GM23338 (cell line): ENCODE measurements around the gene PBX3. TPM values are rescaled to one million over a fixed set of nuclear protein-coding genes. Genes with fewer than 3 reads are reported as not detected.
A peak's percentile ranks its signal among the peaks of the same experiment; 100 is the strongest.

Experiments used
- ATAC-seq: fragments of 200-7000 bp; cut with Tn5 transposase; 3 replicates; pipeline ENCODE4 v1.9.1; 2020
- DNase-seq: peaks from one replicate; pipeline ENCODE4 v3.0.0-alpha.2; 2015; ENCODE audit warnings: low spot score
- H2AFZ ChIP-seq: fragments of 200-600 bp; sonication (generic); 2 replicates; pipeline ENCODE4 v1.8.0; 2016; ENCODE audit warnings: antibody characterized with exemption, mild to moderate bottlenecking, moderate library complexity
- H3F3A ChIP-seq: fragments of 200-600 bp; sonication (generic); replicated peaks from 2 replicates; pipeline ENCODE4 v1.8.0; 2017; ENCODE audit warnings: antibody characterized with exemption, mixed run types, low read depth
- H3K27ac ChIP-seq: fragments of 200-600 bp; sonication (generic); 2 replicates; pipeline ENCODE4 v1.6.1; 2016; ENCODE audit warnings: low read depth
- H3K27me3 ChIP-seq: fragments of 200-600 bp; sonication (generic); 2 replicates; pipeline ENCODE4 v1.8.0; 2016; ENCODE audit warnings: mild to moderate bottlenecking, mixed run types, moderate library complexity; ENCODE audit not compliant: insufficient read depth
- H3K36me3 ChIP-seq: fragments of 200-600 bp; sonication (generic); 2 replicates; pipeline ENCODE4 v1.8.0; 2016; ENCODE audit warnings: mild to moderate bottlenecking; ENCODE audit not compliant: insufficient read depth
- H3K4me1 ChIP-seq: fragments of 200-600 bp; sonication (generic); 2 replicates; pipeline ENCODE4 v1.8.0; 2016; ENCODE audit warnings: mild to moderate bottlenecking, moderate library complexity; ENCODE audit not compliant: insufficient read depth
- H3K4me2 ChIP-seq: fragments of 200-600 bp; sonication (generic); 2 replicates; pipeline ENCODE4 v1.7.1; 2017; ENCODE audit warnings: mixed run types
- H3K4me3 ChIP-seq: fragments of 200-600 bp; sonication (generic); 2 replicates; pipeline ENCODE4 v1.6.1; 2016; ENCODE audit warnings: mixed run types
- H3K79me2 ChIP-seq: fragments of 200-600 bp; sonication (generic); replicated peaks from 2 replicates; pipeline ENCODE4 v1.8.0; 2017; ENCODE audit warnings: mild to moderate bottlenecking; ENCODE audit not compliant: insufficient read depth
- H3K9me2 ChIP-seq: fragments of 200-600 bp; sonication (generic); 2 replicates; pipeline ENCODE4 v1.8.0; 2017; ENCODE audit not compliant: insufficient read depth
- H4K20me1 ChIP-seq: fragments of 200-600 bp; sonication (generic); replicated peaks from 2 replicates; pipeline ENCODE4 v1.8.0; 2017; ENCODE audit warnings: mild to moderate bottlenecking; ENCODE audit not compliant: insufficient read depth
- H3K27ac Mint-ChIP-seq: 2 replicates; pipeline ENCODE4 v1.8.0; 2020; ENCODE audit warnings: inconsistent platforms, mild to moderate bottlenecking, moderate library complexity, mixed read lengths
- H3K27me3 Mint-ChIP-seq: 3 replicates; pipeline ENCODE4 v1.8.0; 2022; ENCODE audit warnings: low read depth, mild to moderate bottlenecking, moderate library complexity, mixed read lengths, inconsistent platforms; ENCODE audit not compliant: insufficient read depth, poor library complexity
- H3K36me3 Mint-ChIP-seq: 3 replicates; pipeline ENCODE4 v1.8.0; 2021; ENCODE audit warnings: low read depth, mild to moderate bottlenecking, inconsistent platforms, moderate library complexity, mixed read lengths
- H3K4me1 Mint-ChIP-seq: 3 replicates; pipeline ENCODE4 v1.8.0; 2020; ENCODE audit warnings: mild to moderate bottlenecking, inconsistent platforms, mixed read lengths
- H3K4me3 Mint-ChIP-seq: 3 replicates; pipeline ENCODE4 v1.8.0; 2021; ENCODE audit warnings: moderate library complexity, mild to moderate bottlenecking, inconsistent platforms, mixed read lengths
- H3K9me3 Mint-ChIP-seq: 3 replicates; pipeline ENCODE4 v1.8.0; 2020; ENCODE audit warnings: moderate library complexity, mild to moderate bottlenecking, inconsistent platforms, mixed read lengths
- CREB1 ChIP-seq: fragments of 250-450 bp; sonication (Bioruptor Pico); IDR thresholded peaks from 2 replicates; pipeline ENCODE4 v1.5.0; 2020; ENCODE audit warnings: low read depth, mild to moderate bottlenecking, moderate library complexity
- EZH2 ChIP-seq: fragments of 200-600 bp; sonication (generic); IDR thresholded peaks from one replicate; pipeline ENCODE4 v1.8.0; 2017; ENCODE audit warnings: antibody characterized with exemption, mild to moderate bottlenecking, low read depth; ENCODE audit not compliant: unreplicated experiment
- EZH2phosphoT487 ChIP-seq: fragments of 200-600 bp; sonication (generic); IDR thresholded peaks from one replicate; pipeline ENCODE4 v1.8.1; 2018; ENCODE audit warnings: antibody characterized with exemption; ENCODE audit not compliant: unreplicated experiment
- JUNB ChIP-seq: IDR thresholded peaks from one replicate; pipeline ENCODE4 v1.6.1; 2016; ENCODE audit warnings: antibody characterized with exemption; ENCODE audit not compliant: unreplicated experiment
- POLR2AphosphoS5 ChIP-seq: IDR thresholded peaks from 2 replicates; pipeline ENCODE4 v1.6.1; 2016; ENCODE audit warnings: antibody characterized with exemption, low read depth
- REST ChIP-seq: IDR thresholded peaks from one replicate; pipeline ENCODE4 v1.6.1; 2018; ENCODE audit warnings: antibody characterized with exemption; ENCODE audit not compliant: unreplicated experiment
- STAT1 ChIP-seq: IDR thresholded peaks from one replicate; pipeline ENCODE4 v1.6.1; 2016; ENCODE audit warnings: antibody characterized with exemption; ENCODE audit not compliant: unreplicated experiment
- ZNF114 ChIP-seq: fragments of 250-450 bp; sonication (Bioruptor Pico); IDR thresholded peaks from 2 replicates; pipeline ENCODE4 v1.5.0; 2020; ENCODE audit warnings: mild to moderate bottlenecking, moderate library complexity
- ZNF331 ChIP-seq: fragments of 250-450 bp; sonication (Bioruptor Pico); IDR thresholded peaks from 2 replicates; pipeline ENCODE4 v1.5.0; 2020; ENCODE audit warnings: low read depth, mild to moderate bottlenecking, moderate library complexity
- polyA plus RNA-seq: library from polyadenylated mRNA; unstranded; fragments of >200 nt; fragmentation: Nextera tagmentation; extraction: Ambion mirVana; gene quantifications from 2 replicates; pipeline ENCODE4 v1.2.1, GENCODE V29; 2016
- total RNA-seq: library from RNA; depleted of rRNA; stranded (reverse); fragments of >200 nt; shearing (Covaris generic); gene quantifications from 2 replicates; pipeline ENCODE4 v1.2.3, GENCODE V29; 2014
- TF ChIP-seq, protein P1 (sequence below): IDR thresholded peaks from 2 replicates; pipeline ENCODE4 v1.6.1; 2016; ENCODE audit warnings: antibody characterized with exemption

PBX3 gene
- total and polyA plus RNA-seq, 2 experiments from 2014 or later = 28.9 to 50.5 TPM

DNA sequence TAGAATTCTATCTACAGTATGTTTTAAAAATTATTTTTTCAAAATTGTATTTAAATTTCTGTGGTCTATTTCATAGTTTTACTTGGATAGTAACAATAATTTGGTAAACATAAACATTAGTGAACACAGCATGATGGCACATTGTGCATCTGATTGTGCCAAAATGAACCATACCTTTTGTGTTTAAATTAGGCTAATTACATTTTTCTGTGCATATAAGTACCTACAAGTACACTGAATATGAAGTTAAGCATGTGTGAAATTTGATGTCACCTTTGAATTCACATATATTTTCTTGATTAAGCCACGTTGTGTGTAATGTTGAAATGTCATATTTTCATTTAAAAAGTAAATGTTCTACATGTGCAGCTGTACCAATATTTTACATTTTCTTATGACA, 13.4 kb downstream of the PBX3 start (continued):
- TF ChIP-seq REST = no peak
- no peak for TF ChIP-seq POLR2AphosphoS5
- TF ChIP-seq STAT1 = no peak
- TF ChIP-seq, protein P1, sequence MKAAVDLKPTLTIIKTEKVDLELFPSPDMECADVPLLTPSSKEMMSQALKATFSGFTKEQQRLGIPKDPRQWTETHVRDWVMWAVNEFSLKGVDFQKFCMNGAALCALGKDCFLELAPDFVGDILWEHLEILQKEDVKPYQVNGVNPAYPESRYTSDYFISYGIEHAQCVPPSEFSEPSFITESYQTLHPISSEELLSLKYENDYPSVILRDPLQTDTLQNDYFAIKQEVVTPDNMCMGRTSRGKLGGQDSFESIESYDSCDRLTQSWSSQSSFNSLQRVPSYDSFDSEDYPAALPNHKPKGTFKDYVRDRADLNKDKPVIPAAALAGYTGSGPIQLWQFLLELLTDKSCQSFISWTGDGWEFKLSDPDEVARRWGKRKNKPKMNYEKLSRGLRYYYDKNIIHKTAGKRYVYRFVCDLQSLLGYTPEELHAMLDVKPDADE = no peak
- TF ChIP-seq ZNF331 = no peak
- TF ChIP-seq JUNB = no peak
- no peak for TF ChIP-seq EZH2
- no peak for TF ChIP-seq CREB1 (CRISPR knock-in tag)
- TF ChIP-seq EZH2phosphoT487 = no peak

DNA sequence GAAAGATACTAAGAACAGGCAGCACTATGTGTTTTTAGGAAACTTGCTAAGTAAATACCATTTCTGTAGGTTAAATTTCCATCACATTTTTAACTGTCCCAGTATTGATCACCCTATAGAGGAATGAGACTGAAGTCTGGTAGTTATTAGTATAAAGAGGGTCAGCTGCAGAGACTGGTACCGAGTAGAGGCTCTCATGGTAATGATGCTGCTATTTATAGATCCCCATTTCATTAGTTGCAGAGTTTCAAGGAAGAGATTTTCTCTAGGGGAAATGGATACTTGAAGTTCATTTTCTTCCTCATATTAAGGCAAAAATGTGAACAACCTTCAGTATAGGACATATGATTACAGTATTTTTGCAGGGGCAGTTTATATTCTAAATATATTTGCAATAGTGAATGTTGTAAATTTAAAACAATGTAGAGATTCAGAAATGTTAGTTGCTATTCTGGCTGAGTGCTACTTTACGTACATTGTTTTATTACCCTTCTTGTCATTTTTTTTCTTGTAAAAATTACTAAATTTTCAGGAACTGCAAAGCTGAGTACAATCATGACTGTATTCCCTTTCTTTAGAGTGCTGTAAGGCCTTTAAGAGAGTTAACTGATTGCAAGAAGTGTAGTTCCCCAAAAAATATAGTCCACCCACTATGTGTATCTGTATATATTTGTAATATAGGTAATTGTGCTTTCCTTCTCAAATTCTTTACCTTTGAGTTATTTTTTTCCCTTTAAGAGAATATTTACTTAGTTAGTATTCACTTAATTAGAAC, 14.7 kb downstream of the PBX3 start:
- peaks cover 4% of the 10 kb centered on the region for H3K27me3 Mint-ChIP-seq
- H3K36me3 Mint-ChIP-seq = no peaks in the 10 kb centered on the region
- no peaks in the 10 kb centered on the region for H3K9me2 ChIP-seq
- no peak overlapping the region for H2AFZ ChIP-seq
- no peaks in the 10 kb centered on the region for H3K36me3 ChIP-seq
- peaks cover 6% of the 10 kb centered on the region; the same call in 1 of the 2 replicates for H3F3A ChIP-seq
- peak overlapping the region; percentile 33; the same call in 2 of the 3 replicates for H3K4me3 Mint-ChIP-seq
- DNase-seq = no peak
- H3K27me3 ChIP-seq = no peaks in the 10 kb centered on the region
- peaks cover 75% of the 10 kb centered on the region for H3K4me1 ChIP-seq
- H3K9me3 Mint-ChIP-seq = no peaks in the 10 kb centered on the region
- H4K20me1 ChIP-seq = 0 out of 2 replicates have a peak, but pooled peaks cover 3% of the 10 kb centered on the region
- H3K4me3 ChIP-seq = no peak overlapping the region; the same call in 1 of the 2 replicates
- ATAC-seq = no peak
- peaks cover 88% of the 10 kb centered on the region for H3K79me2 ChIP-seq
- no peak overlapping the region for H3K27ac ChIP-seq
- peak overlapping the region; percentile 70 for H3K27ac Mint-ChIP-seq
- TF ChIP-seq ZNF331 = no peak
- TF ChIP-seq, protein P1 = no peak
- no peak for TF ChIP-seq REST
- TF ChIP-seq ZNF114 = no peak
- no peak for TF ChIP-seq EZH2phosphoT487
- no peak for TF ChIP-seq POLR2AphosphoS5
- TF ChIP-seq EZH2 = no peak
- no peak for TF ChIP-seq JUNB
- H3K4me2 ChIP-seq = peak overlapping the region; percentile 54
- peaks cover 70% of the 10 kb centered on the region for H3K4me1 Mint-ChIP-seq
